ENCODE results near the gene SLC39A13. TPM values are rescaled to one million over a fixed set of nuclear protein-coding genes. Genes with fewer than 3 reads are reported as not detected.

SLC39A13 gene
- total and polyA plus RNA-seq, 8 donors, result 14.6 to 55.6 (median 22.4) TPM

DNA sequence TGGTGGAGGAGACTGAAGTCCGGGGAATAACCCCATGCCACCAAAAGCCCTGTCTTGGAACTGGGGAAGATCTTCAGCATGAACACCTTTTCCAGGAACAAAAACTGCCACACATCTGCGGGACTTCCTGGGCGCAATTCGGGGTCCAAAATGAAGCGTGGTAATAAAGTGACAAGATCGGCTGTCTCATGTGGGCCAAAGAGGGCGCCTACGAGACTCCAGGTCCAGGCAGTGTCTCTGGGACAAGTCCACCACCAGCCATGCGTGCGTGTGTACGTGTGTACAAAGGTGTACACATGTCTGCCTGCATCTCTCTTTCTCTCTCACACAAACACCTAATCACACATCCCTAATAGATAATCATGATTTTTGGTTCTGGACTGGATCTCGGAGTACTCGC lies 47.0 kb upstream of the SLC39A13 start:
- no peak for ATAC-seq
- WGBS, 2 donors, result 81 to 86% methylated on average over 13 of the region's 13 CpGs
- no peak for FAIRE-seq

DNA sequence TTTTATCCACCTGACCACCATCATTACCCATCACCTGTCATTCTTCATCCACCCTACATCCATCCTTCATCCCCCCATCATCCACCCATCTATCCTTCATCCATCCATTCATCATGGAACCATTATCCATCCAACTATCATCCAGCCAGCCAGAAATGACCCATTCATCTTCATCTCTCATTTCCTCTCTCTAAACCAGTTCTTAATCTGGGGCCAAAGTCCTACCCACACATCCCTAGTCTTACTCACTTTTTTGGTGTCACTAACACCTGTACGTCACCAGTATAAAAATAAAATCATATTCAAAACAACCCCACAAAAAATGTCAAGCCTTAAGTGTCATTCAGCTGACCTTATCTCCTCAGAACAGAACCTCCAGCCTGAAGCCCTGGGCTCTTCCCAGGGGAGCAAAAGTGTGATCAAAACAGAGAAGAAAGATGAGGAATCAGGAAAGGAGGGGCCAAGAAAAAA lies 42.3 kb upstream of the SLC39A13 start:
- H3K27me3 ChIP-seq, result no peaks in the 10 kb centered on the region
- 51 to 63% methylated on average over 1 of the region's 1 CpG for WGBS, 2 donors
- TF ChIP-seq, protein P1, sequence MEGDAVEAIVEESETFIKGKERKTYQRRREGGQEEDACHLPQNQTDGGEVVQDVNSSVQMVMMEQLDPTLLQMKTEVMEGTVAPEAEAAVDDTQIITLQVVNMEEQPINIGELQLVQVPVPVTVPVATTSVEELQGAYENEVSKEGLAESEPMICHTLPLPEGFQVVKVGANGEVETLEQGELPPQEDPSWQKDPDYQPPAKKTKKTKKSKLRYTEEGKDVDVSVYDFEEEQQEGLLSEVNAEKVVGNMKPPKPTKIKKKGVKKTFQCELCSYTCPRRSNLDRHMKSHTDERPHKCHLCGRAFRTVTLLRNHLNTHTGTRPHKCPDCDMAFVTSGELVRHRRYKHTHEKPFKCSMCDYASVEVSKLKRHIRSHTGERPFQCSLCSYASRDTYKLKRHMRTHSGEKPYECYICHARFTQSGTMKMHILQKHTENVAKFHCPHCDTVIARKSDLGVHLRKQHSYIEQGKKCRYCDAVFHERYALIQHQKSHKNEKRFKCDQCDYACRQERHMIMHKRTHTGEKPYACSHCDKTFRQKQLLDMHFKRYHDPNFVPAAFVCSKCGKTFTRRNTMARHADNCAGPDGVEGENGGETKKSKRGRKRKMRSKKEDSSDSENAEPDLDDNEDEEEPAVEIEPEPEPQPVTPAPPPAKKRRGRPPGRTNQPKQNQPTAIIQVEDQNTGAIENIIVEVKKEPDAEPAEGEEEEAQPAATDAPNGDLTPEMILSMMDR (IDR thresholded peaks at IDR 0.05), result no peak

More for the DNA sequence above, 47.0 kb upstream of the SLC39A13 start:
- intact Hi-C loops (cut with DNase I), result no loop called here
- H3K27me3 ChIP-seq, result no peaks in the 10 kb centered on the region
- no peaks in the 10 kb centered on the region for H3K36me3 ChIP-seq
- no peaks in the 10 kb centered on the region for H3K9me3 ChIP-seq
- no peak overlapping the region for H3K27ac ChIP-seq
- no peaks in the 10 kb centered on the region for H3K4me1 ChIP-seq
- TF ChIP-seq, protein P1 (IDR thresholded peaks at IDR 0.05), result no peak
- no peak overlapping the region for H3K4me3 ChIP-seq
- DNase-seq, result no peak

DNA sequence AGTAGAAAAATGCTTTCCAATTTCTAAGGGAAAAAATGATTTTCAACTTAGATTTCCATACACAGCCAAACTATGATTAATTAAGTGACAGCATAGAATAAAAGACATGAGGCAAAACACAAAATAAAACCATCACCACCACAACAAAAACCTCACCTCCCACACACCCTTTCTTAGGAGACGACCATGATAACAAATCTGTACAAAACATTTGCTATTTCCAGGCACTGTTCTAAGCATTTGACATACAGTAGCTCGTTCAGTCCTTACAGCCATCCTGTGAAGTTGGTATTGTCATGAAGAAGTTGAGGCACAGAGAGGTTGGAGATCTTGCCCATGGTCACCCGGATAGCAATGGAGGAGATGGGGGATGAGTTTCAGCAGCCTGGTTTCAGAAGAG lies 38.7 kb upstream of the SLC39A13 start:
- H3K4me1 ChIP-seq, result no peaks in the 10 kb centered on the region
- FAIRE-seq, result no peak
- no peak for ATAC-seq

More for the DNA sequence above, 42.3 kb upstream of the SLC39A13 start:
- no peak for DNase-seq
- intact Hi-C loops (cut with DNase I), result no loop called here
- no peaks in the 10 kb centered on the region for H3K9me3 ChIP-seq
- no peaks in the 10 kb centered on the region for H3K4me1 ChIP-seq
- no peaks in the 10 kb centered on the region for H3K36me3 ChIP-seq
- no peak for FAIRE-seq
- no peak overlapping the region for H3K4me3 ChIP-seq
- no peak overlapping the region for H3K27ac ChIP-seq
- no peak for ATAC-seq

DNA sequence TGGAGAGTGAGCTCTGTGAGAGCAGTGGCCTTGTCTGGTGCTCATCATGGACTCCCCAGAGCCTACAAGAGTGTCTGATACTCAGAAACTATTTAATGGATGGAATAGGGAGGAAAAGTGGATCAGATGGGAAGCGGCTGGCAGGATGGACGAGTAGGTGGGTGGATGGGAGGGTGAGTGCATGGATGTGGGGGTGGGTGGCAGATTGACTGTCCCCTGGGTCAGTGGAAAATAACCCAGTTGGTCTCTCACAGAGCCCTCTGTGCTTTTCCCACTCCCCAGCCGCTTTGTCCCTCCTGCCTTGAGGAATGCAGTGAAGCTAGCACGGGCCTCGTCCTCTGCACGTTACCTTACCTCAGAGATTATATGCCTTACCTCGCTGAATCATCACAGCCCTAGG lies 36.0 kb upstream of the SLC39A13 start:
- no peak for ATAC-seq
- 58 to 77% methylated on average over 7 of the region's 7 CpGs for WGBS, 2 donors
- no peak for DNase-seq
- TF ChIP-seq, protein P1 (IDR thresholded peaks at IDR 0.05), result no peak
- H3K9me3 ChIP-seq, result no peaks in the 10 kb centered on the region
- H3K27ac ChIP-seq, result no peak overlapping the region
- FAIRE-seq, result no peak
- no peaks in the 10 kb centered on the region for H3K36me3 ChIP-seq
- intact Hi-C loops (cut with DNase I), result loop anchor here in 1 of 3 donors (10.0 kb wide), 1 partner anchor 72 kb away; the partner anchor contains the start of gene RAPSN
- H3K4me3 ChIP-seq, result no peak overlapping the region
- H3K27me3 ChIP-seq, result no peaks in the 10 kb centered on the region
- no peaks in the 10 kb centered on the region for H3K4me1 ChIP-seq

More for the DNA sequence above, 38.7 kb upstream of the SLC39A13 start:
- Histone ChIP-seq H3K27me3 (no peaks in the 10 kb centered on the region), H3K27ac (no peak overlapping the region), H3K36me3 (no peaks in the 10 kb centered on the region), H3K9me3 (no peaks in the 10 kb centered on the region), H3K4me3 (no peak overlapping the region)
- intact Hi-C loops (cut with DNase I), result loop anchor here in 1 of 3 donors (10.0 kb wide), 1 partner anchor 75 kb away; the partner anchor contains the start of gene RAPSN
- TF ChIP-seq, protein P1 (IDR thresholded peaks at IDR 0.05), result no peak
- DNase-seq, result no peak
- WGBS, 2 donors, result 47 to 49% methylated on average over 3 of the region's 3 CpGs

Data from pancreas (tissue), 10 donors.